ENCODE results near the gene PPP1R14B. TPM values are rescaled to one million over a fixed set of nuclear protein-coding genes. Genes with fewer than 3 reads are reported as not detected.

The PPP1R14B gene
- total and polyA plus RNA-seq, 2 of the 13 experiments (the other 11 are each of a cell fraction or from before 2014, with no cell fraction given) = 110 to 148 TPM

GRCh38 chr11:64225608-64226506 lies 20.9 kb downstream of the PPP1R14B start, which contains the start of the genes NUDT22 and TRPT1 (continued):
- TF ChIP-seq AFF4 (CRISPR knock-in tag; IDR thresholded peaks at IDR 0.05) (no peak), SETDB1 (CRISPR knock-in tag; IDR thresholded peaks at IDR 0.05; ENCODE audit: borderline replicate concordance) (no peak; the same call in 1 of the 2 replicates), ZNF768 (CRISPR knock-in tag; IDR thresholded peaks at IDR 0.05) (no peak), ZNF879 (CRISPR knock-in tag; IDR thresholded peaks at IDR 0.05) (peak; percentile 81; the same call in 1 of the 2 replicates), HHEX (CRISPR knock-in tag; IDR thresholded peaks at IDR 0.05) (no peak), ZNF460 (CRISPR knock-in tag; IDR thresholded peaks at IDR 0.05; ENCODE audit: borderline replicate concordance) (no peak)

- peaks cover 0 to 3% of the 10 kb centered on the region in 2 experiments; a peak in 2 of 5 replicates for H3K36me3 ChIP-seq (replicated peaks in 1 of 2; ENCODE audit: control insufficient read depth in 1 of 2, insufficient read depth in 2 of 2, low read length in 2 of 2)
- H3K4me2 ChIP-seq (ENCODE audit: low read depth, low read length) = peak overlapping the region; percentile 96
- intact Hi-C loops (cut with micrococcal nuclease; ENCODE audit: unreplicated experiment) (no loop called here), in situ Hi-C loops (cut with HindIII; ENCODE audit: extremely low pct_ligation_motif_present, low pct_unique_long_range_greater_than_20kb) (no loop called here)
- POLR2A ChIA-PET = interaction anchor here (1.2 to 3.3 kb wide), 7 partner anchors 12 to 93 kb away, joined by 3 to 27 read pairs (median 15); partner anchors contain the start of genes ESRRA, FKBP2, PRDX5 and STIP1
- WGBS (ENCODE audit: low lambda C conversion rate) = 62% methylated on average over 13 of the region's 22 CpGs
- no peaks in the 10 kb centered on the region for H3K27me3 ChIP-seq (ENCODE audit: control insufficient read depth in 1 of 2, insufficient read depth in 2 of 2, low read length in 2 of 2)
- ATAC-seq = peak; percentile 2
- no peaks in the 10 kb centered on the region for H3K9me3 ChIP-seq (ENCODE audit: low read length)
- no TSS peak for BruUV-seq (replicated peaks)
- CTCF ChIA-PET (ENCODE audit: low intra/inter-chr PET ratio, low total read pairs) = no interaction called here
- DNase-seq (ENCODE audit: low spot score) = no peak
- H2AFZ ChIP-seq (ENCODE audit: low read length) = no peak overlapping the region
- peak overlapping the region; percentile 78 to 96 (median 82) for H3K4me3 ChIP-seq (replicated peaks in 1 of 3; ENCODE audit: insufficient read depth in 1 of 3, low read depth in 2 of 3, low read length in 3 of 3)
- H3K79me2 ChIP-seq (ENCODE audit: insufficient read depth, low read length) = no peaks in the 10 kb centered on the region
- H3K9ac ChIP-seq (ENCODE audit: insufficient read depth, low read depth, low read length) = peak overlapping the region; percentile 77
- H3K27ac ChIP-seq (ENCODE audit: extremely low read length, insufficient read depth, low read length) = peak overlapping the region; percentile 44
- H3K4me1 ChIP-seq (ENCODE audit: insufficient read depth, low read length) = peaks cover 41% of the 10 kb centered on the region
- H4K20me1 ChIP-seq (ENCODE audit: insufficient read depth, low read length) = no peaks in the 10 kb centered on the region
- no peak for FAIRE-seq
- TF ChIP-seq EP300 (IDR thresholded peaks at IDR 0.05; ENCODE audit: low read depth in 2 of 2, low read length in 2 of 2) (no peak), EP300 (CRISPR knock-in tag; IDR thresholded peaks at IDR 0.05; ENCODE audit: borderline replicate concordance) (no peak), ZNF660 (CRISPR knock-in tag; IDR thresholded peaks at IDR 0.05; ENCODE audit: borderline replicate concordance, low read depth) (no peak), ZNF343 (CRISPR knock-in tag; IDR thresholded peaks at IDR 0.05) (0 out of 2 replicates have a peak, but pooled peaks have one; percentile 1), DMTF1 (CRISPR knock-in tag; IDR thresholded peaks at IDR 0.05) (no peak)
Measured at GRCh38 chr11:64224891-64225607, 21.7 kb downstream of the PPP1R14B start.

Measured in HepG2 (cell line).